Measurements from ENCODE around the gene DPAGT1.

- TF ChIP-seq REST (IDR thresholded peaks at IDR 0.05; ENCODE audit: unreplicated experiment) (no peak), JUNB (IDR thresholded peaks at IDR 0.05; ENCODE audit: unreplicated experiment) (no peak), NANOG (IDR thresholded peaks at IDR 0.05; ENCODE audit: borderline replicate concordance) (no peak), CREB1 (CRISPR knock-in tag; IDR thresholded peaks at IDR 0.05; ENCODE audit: low read depth) (no peak), EZH2phosphoT487 (IDR thresholded peaks at IDR 0.05; ENCODE audit: unreplicated experiment) (no peak), POLR2AphosphoS5 (IDR thresholded peaks at IDR 0.05; ENCODE audit: low read depth) (no peak), EZH2 (IDR thresholded peaks at IDR 0.05; ENCODE audit: low read depth, unreplicated experiment) (no peak), ZNF331 (CRISPR knock-in tag; IDR thresholded peaks at IDR 0.05; ENCODE audit: low read depth) (no peak), ZNF114 (CRISPR knock-in tag; IDR thresholded peaks at IDR 0.05) (no peak)
- TF ChIP-seq, protein P1, sequence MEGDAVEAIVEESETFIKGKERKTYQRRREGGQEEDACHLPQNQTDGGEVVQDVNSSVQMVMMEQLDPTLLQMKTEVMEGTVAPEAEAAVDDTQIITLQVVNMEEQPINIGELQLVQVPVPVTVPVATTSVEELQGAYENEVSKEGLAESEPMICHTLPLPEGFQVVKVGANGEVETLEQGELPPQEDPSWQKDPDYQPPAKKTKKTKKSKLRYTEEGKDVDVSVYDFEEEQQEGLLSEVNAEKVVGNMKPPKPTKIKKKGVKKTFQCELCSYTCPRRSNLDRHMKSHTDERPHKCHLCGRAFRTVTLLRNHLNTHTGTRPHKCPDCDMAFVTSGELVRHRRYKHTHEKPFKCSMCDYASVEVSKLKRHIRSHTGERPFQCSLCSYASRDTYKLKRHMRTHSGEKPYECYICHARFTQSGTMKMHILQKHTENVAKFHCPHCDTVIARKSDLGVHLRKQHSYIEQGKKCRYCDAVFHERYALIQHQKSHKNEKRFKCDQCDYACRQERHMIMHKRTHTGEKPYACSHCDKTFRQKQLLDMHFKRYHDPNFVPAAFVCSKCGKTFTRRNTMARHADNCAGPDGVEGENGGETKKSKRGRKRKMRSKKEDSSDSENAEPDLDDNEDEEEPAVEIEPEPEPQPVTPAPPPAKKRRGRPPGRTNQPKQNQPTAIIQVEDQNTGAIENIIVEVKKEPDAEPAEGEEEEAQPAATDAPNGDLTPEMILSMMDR (conservative IDR thresholded peaks at IDR 0.05; ENCODE audit: low read depth in 2 of 2): no peak
These were observed 8.8 kb upstream of the DPAGT1 start for GRCh38 chr11:119110439-119110838.

Data from GM23338 (cell line).